RWPE1 (cell line): ENCODE results near the gene HSPA4.

Experiments used
- CTCF ChIA-PET: fragments of 350-600 bp; sonication (Branson Sonifier 250); formaldehyde crosslinking; extraction: SDS; loops from one replicate; lab custom pipeline; 2021; lab: Yijun Ruan, JAX
- POLR2A ChIA-PET: fragments of 400-600 bp; formaldehyde crosslinking; extraction: SDS; loops from one replicate; lab custom pipeline; 2020; ENCODE audit warnings: antibody characterized with exemption; ENCODE audit not compliant: low non-redundant PET; lab: Yijun Ruan, JAX
- DNase-seq: peaks from one replicate; pipeline ENCODE4 v3.0.0; 2012; ENCODE audit warnings: low spot score
- H3K27ac ChIP-seq: fragments of 450-650 bp; 2 replicates; pipeline ENCODE4 v1.5.1; 2017
- CTCF ChIP-seq: fragments of 450-650 bp; conservative IDR thresholded peaks from 2 replicates; pipeline ENCODE4 v1.5.1; 2017; ENCODE audit warnings: low read depth, mild to moderate bottlenecking

The HSPA4 gene

GRCh38 chr5:133109655-133110483 lies 58.1 kb downstream of the HSPA4 start:
- DNase-seq, result no peak
- ChIA-PET CTCF (interaction anchor here (0.6 to 2.5 kb wide), 6 partner anchors 10 to 233 kb away, joined by 3 to 10 read pairs (median 6); no protein-coding TSS in a partner anchor), POLR2A (no interaction called here)
- TF ChIP-seq CTCF, result no peak
- no peak overlapping the region for H3K27ac ChIP-seq

GRCh38 chr5:133110709-133111108 lies 58.9 kb downstream of the HSPA4 start:
- CTCF ChIA-PET, result interaction anchor here (0.6 to 2.5 kb wide), 13 partner anchors 9 to 616 kb away, joined by 3 to 10 read pairs (median 4); no protein-coding TSS in a partner anchor
- no peak overlapping the region for H3K27ac ChIP-seq
- POLR2A ChIA-PET, result no interaction called here
- TF ChIP-seq CTCF, result no peak
- no peak for DNase-seq

- peak; percentile 87 for DNase-seq
- H3K27ac ChIP-seq, result no peak overlapping the region; the same call in 1 of the 2 replicates
- ChIA-PET POLR2A (no interaction called here), CTCF (interaction anchor here (0.5 to 2.5 kb wide), 28 partner anchors 8 to 616 kb away, joined by 3 to 10 read pairs (median 3); partner anchors contain the start of gene FSTL4)
- TF ChIP-seq CTCF, result peak; percentile 94
Measured at GRCh38 chr5:133111299-133111698, 59.5 kb downstream of the HSPA4 start.

- no peak overlapping the region; the same call in 1 of the 2 replicates for H3K27ac ChIP-seq
- DNase-seq, result no peak
- ChIA-PET CTCF (interaction anchor here (0.6 to 2.5 kb wide), 5 partner anchors 7 to 344 kb away, joined by 3 to 9 read pairs (median 3); no protein-coding TSS in a partner anchor), POLR2A (no interaction called here)
- no peak for TF ChIP-seq CTCF
Measured at GRCh38 chr5:133112026-133112660, 60.3 kb downstream of the HSPA4 start.

GRCh38 chr5:133113331-133114061 lies 61.7 kb downstream of the HSPA4 start:
- POLR2A ChIA-PET, result no interaction called here
- H3K27ac ChIP-seq, result peak overlapping the region; percentile 18
- peak; percentile 76 for DNase-seq
- no peak for TF ChIP-seq CTCF
- CTCF ChIA-PET, result interaction anchor here (0.7 to 1.5 kb wide), 2 partner anchors 79 to 176 kb away, joined by 3 read pairs; no protein-coding TSS in a partner anchor
